HL-60 (cell line): ENCODE measurements around the gene AMPD3.

ENCODE experiments used
- POLR2AphosphoS5 ChIP-seq: IDR thresholded peaks from 2 replicates; pipeline ENCODE4 v1.6.1; 2012; ENCODE audit warnings: low read depth
- REST ChIP-seq: IDR thresholded peaks from 2 replicates; pipeline ENCODE4 v1.6.1; 2012; ENCODE audit warnings: low read depth; ENCODE audit not compliant: insufficient replicate concordance
- TF ChIP-seq, protein P1 (sequence below): IDR thresholded peaks from one replicate; pipeline ENCODE4 v1.5.1; 2011; ENCODE audit warnings: low read length, control low read depth, inconsistent platforms; ENCODE audit not compliant: insufficient read depth

GRCh38 chr11:10407055-10407454 is 48.0 kb upstream of the AMPD3 start:
- TF ChIP-seq, protein P1, sequence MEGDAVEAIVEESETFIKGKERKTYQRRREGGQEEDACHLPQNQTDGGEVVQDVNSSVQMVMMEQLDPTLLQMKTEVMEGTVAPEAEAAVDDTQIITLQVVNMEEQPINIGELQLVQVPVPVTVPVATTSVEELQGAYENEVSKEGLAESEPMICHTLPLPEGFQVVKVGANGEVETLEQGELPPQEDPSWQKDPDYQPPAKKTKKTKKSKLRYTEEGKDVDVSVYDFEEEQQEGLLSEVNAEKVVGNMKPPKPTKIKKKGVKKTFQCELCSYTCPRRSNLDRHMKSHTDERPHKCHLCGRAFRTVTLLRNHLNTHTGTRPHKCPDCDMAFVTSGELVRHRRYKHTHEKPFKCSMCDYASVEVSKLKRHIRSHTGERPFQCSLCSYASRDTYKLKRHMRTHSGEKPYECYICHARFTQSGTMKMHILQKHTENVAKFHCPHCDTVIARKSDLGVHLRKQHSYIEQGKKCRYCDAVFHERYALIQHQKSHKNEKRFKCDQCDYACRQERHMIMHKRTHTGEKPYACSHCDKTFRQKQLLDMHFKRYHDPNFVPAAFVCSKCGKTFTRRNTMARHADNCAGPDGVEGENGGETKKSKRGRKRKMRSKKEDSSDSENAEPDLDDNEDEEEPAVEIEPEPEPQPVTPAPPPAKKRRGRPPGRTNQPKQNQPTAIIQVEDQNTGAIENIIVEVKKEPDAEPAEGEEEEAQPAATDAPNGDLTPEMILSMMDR, result no peak
- no peak for TF ChIP-seq REST
- no peak for TF ChIP-seq POLR2AphosphoS5
